Raji (cell line): ENCODE measurements around the gene RASA2.

Experiments
- POLR2A ChIP-seq: IDR thresholded peaks from 2 replicates; pipeline ENCODE4 v1.6.1; 2011; ENCODE audit warnings: low read depth, low read length, control low read depth; ENCODE audit not compliant: insufficient read depth

The RASA2 gene

GRCh38 chr3:141564241-141564640 is 77.4 kb downstream of the RASA2 start:
- no peak for TF ChIP-seq POLR2A

- TF ChIP-seq POLR2A, result no peak
Observed at GRCh38 chr3:141570068-141570467, 83.2 kb downstream of the RASA2 start.

- no peak for TF ChIP-seq POLR2A
Observed at GRCh38 chr3:141575879-141576743, 89.3 kb downstream of the RASA2 start.

- TF ChIP-seq POLR2A, result no peak
Observed at GRCh38 chr3:141576744-141577052, 89.9 kb downstream of the RASA2 start.

- TF ChIP-seq POLR2A, result no peak
Observed at GRCh38 chr3:141578202-141578973, 91.6 kb downstream of the RASA2 start.

GRCh38 chr3:141594357-141594756 is 107.5 kb downstream of the RASA2 start:
- TF ChIP-seq POLR2A, result no peak

GRCh38 chr3:141597931-141598330 is 111.1 kb downstream of the RASA2 start:
- no peak for TF ChIP-seq POLR2A

GRCh38 chr3:141600331-141600730 is 113.5 kb downstream of the RASA2 start:
- TF ChIP-seq POLR2A, result no peak

GRCh38 chr3:141602706-141603105 is 115.9 kb downstream of the RASA2 start:
- no peak for TF ChIP-seq POLR2A

GRCh38 chr3:141603473-141604035 is 116.7 kb downstream of the RASA2 start:
- no peak for TF ChIP-seq POLR2A

- no peak for TF ChIP-seq POLR2A
Observed at GRCh38 chr3:141605883-141606282, 119.1 kb downstream of the RASA2 start.

- no peak for TF ChIP-seq POLR2A
Observed at GRCh38 chr3:141608438-141608837, 121.6 kb downstream of the RASA2 start.

- TF ChIP-seq POLR2A, result no peak
Observed at GRCh38 chr3:141610939-141611338, 124.1 kb downstream of the RASA2 start.

- no peak for TF ChIP-seq POLR2A
Observed at GRCh38 chr3:141618103-141618910, 131.5 kb downstream of the RASA2 start.

GRCh38 chr3:141618938-141619337 is 132.1 kb downstream of the RASA2 start:
- TF ChIP-seq POLR2A, result no peak
